ENCODE data around the gene EPHA10.

The EPHA10 gene

GRCh38 chr1:37732111-37732780 lies 32.7 kb downstream of the EPHA10 start:
- DNase-seq: no peak

GRCh38 chr1:37731312-37732019 lies 33.5 kb downstream of the EPHA10 start:
- DNase-seq: no peak

GRCh38 chr1:37730376-37730775 lies 34.5 kb downstream of the EPHA10 start:
- no peak for DNase-seq

- no peak for DNase-seq
Observed at GRCh38 chr1:37728416-37728815, 36.5 kb downstream of the EPHA10 start.

GRCh38 chr1:37726751-37727585 lies 38.0 kb downstream of the EPHA10 start:
- no peak for DNase-seq

- DNase-seq: no peak
Observed at GRCh38 chr1:37725851-37726613, 38.9 kb downstream of the EPHA10 start.

- no peak for DNase-seq
Observed at GRCh38 chr1:37724575-37724974, 40.3 kb downstream of the EPHA10 start.

GRCh38 chr1:37723390-37724078 lies 41.4 kb downstream of the EPHA10 start:
- no peak for DNase-seq

- DNase-seq: no peak
Observed at GRCh38 chr1:37723072-37723389, 41.9 kb downstream of the EPHA10 start.

- DNase-seq: no peak
Observed at GRCh38 chr1:37722181-37723071, 42.5 kb downstream of the EPHA10 start.

- DNase-seq: no peak
Observed at GRCh38 chr1:37721565-37721964, 43.4 kb downstream of the EPHA10 start.

- no peak for DNase-seq
Observed at GRCh38 chr1:37720231-37721130, 44.4 kb downstream of the EPHA10 start.

GRCh38 chr1:37719572-37720195 lies 45.2 kb downstream of the EPHA10 start:
- no peak for DNase-seq

GRCh38 chr1:37718901-37719571 lies 45.9 kb downstream of the EPHA10 start:
- no peak for DNase-seq

GRCh38 chr1:37718181-37718900 lies 46.6 kb downstream of the EPHA10 start:
- DNase-seq: no peak

- DNase-seq: no peak
Observed at GRCh38 chr1:37717631-37718030, 47.3 kb downstream of the EPHA10 start.

GRCh38 chr1:37716321-37716720 lies 48.6 kb downstream of the EPHA10 start:
- DNase-seq: no peak

- DNase-seq: no peak
Observed at GRCh38 chr1:37714689-37715088, 50.2 kb downstream of the EPHA10 start.

GRCh38 chr1:37714226-37714625 lies 50.7 kb downstream of the EPHA10 start:
- DNase-seq: no peak

All from GF-D8 (cell line).